D721Med (cell line): ENCODE results near the gene SCGB1D1.
"Not testable (repeated sequence)": the region's sequence is repeated elsewhere in the genome, so short reads cannot be mapped to it uniquely, and the experiment has no call there.

Experiments used
- DNase-seq: peaks from one replicate; pipeline ENCODE4 v3.0.0; 2011; ENCODE audit warnings: low spot score; ENCODE audit not compliant: insufficient read length
- FAIRE-seq: peaks from 2 replicates; lab custom pipeline; 2011; peaks lifted over from hg19 to GRCh38; lab: Jason Lieb, UNC
- TF ChIP-seq, protein P1 (sequence below): IDR thresholded peaks from 2 replicates; pipeline ENCODE4 v1.5.1; 2012; ENCODE audit warnings: mild to moderate bottlenecking, control low read depth; ENCODE audit not compliant: insufficient read depth; ENCODE audit errors: missing control alignments

Gene SCGB1D1

DNA sequence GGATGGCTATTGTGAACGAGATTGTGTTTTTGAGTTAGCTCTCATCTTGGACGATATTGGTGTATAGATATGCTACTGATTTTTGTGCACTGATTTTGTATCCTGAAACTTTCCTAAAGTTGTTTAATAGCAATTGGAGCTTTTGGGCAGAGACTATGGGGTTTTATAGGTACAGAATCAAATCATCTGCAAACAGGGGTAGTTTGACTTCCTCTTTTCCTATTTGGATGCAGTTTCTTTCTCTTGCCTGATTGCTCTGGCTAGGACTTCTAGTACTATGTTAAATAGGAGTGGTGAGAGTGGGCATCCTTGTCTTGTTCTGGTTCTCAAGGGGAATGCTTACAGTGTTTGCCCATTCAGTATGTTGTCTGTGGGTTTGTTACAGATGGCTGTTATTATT, 8.9 kb upstream of the SCGB1D1 start:
- TF ChIP-seq, protein P1, sequence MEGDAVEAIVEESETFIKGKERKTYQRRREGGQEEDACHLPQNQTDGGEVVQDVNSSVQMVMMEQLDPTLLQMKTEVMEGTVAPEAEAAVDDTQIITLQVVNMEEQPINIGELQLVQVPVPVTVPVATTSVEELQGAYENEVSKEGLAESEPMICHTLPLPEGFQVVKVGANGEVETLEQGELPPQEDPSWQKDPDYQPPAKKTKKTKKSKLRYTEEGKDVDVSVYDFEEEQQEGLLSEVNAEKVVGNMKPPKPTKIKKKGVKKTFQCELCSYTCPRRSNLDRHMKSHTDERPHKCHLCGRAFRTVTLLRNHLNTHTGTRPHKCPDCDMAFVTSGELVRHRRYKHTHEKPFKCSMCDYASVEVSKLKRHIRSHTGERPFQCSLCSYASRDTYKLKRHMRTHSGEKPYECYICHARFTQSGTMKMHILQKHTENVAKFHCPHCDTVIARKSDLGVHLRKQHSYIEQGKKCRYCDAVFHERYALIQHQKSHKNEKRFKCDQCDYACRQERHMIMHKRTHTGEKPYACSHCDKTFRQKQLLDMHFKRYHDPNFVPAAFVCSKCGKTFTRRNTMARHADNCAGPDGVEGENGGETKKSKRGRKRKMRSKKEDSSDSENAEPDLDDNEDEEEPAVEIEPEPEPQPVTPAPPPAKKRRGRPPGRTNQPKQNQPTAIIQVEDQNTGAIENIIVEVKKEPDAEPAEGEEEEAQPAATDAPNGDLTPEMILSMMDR: no peak
- DNase-seq (no peak), FAIRE-seq (no peak)

DNA sequence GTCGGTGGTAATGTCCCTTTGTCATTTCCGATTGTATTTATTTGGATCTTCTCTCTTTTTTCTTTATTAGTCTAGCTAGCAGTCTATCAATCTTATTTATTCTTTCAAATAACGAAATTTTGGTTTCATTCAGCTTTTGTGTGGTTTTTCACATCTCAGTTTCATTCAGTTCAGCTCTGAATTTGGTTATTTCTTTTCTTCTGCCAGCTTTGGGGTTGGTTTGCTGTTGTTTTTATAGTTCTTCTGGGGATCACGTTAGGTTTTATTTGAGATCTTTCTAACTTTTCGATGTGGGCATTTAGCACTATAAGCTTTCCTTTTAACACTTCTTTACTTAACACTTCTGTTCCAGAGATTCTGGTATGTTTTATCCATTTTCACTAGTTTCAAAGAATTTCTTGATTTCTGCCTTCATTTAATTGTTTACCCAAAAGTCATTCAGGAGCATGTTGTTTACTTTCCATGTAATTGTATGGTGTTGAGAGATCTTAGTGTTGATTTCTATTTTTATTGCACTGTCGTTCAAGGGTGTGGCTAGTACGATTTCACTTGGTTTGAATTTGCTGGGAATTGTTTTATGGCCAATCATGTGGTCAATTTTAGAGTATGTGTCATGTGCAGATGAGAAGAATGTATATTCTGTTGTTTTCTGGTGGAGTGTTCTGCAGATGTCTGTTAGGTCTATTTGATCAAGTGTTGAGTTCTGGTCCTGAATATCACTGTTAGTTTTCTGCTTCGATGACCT, 7.7 kb upstream of the SCGB1D1 start:
- TF ChIP-seq, protein P1: no peak
- DNase-seq (no peak), FAIRE-seq (no peak)

DNA sequence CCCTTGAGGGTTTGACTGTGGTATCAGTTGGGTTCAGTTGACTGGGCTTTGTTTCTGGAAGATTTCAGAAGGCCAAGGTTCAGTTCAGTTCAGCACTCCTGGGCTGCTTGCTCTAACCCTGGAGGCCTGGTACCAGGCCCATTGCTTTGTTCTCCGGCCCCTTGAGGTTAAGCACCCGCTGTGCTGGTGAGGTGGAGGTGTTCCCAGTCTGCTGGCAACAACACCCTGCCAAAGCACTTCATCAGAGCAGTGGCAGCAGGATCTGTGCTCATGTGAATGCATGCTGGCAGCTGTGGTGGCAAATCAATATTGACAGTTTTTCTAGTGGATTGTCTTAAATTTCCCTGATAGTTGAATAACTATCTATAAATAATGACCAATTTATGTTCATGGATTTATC, 3.8 kb upstream of the SCGB1D1 start:
- TF ChIP-seq, protein P1: no peak
- FAIRE-seq (no peak), DNase-seq (no peak)

DNA sequence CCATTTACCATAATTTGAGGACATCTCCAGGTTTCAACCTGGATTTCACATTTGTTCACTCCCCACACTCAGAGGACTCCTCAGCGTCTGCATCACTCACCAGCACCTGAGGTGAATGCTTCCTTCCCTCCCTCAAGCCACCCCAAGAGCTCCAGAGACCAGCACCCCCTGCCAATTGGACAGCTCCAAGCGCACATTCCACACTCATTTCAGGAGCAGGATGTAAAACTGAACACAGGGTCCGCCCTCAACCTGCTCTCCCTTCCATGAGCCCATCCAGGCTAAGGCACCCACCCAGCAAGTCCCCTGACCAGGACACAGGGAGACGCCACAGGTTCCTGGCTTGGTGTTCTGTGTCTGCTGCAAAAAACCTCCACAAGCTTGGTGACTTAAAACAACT, 3.9 kb downstream of the SCGB1D1 start:
- no peak for DNase-seq
- no peak for FAIRE-seq
- TF ChIP-seq, protein P1: no peak

DNA sequence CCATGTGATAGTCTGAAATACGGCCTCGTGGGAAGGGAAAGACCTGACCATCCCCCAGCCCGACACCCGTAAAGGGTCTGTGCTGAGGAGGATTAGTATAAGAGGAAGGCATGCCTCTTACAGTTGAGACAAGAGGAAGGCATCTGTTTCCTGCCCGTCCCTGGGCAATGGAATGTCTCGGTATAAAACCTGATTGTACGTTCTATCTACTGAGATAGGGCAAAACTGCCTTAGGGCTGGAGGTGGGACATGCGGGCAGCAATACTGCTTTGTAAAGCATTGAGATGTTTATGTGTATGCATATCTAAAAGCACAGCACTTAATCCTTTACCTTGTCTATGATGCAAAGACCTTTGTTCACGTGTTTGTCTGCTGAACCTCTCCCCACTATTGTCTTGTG, 5.0 kb downstream of the SCGB1D1 start:
- DNase-seq: not testable (repeated sequence)

DNA sequence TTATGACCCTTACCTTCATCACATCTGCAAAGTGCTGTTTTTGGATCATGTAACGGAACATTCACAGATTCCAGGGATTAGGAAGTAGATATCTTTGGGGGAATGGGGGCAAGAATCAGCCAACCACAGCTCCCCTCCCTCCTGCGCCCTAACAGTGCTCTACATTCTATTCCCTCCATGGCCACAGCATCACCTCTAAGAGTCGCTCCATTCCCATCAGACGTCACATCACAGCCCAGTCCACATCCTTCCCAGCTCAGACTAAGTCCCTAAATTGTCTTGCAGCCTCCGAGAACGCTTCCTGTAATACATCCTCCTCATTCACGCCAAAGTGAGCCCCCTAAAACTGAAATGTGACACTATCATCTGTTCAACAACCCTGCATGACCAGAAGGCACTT, 5.9 kb downstream of the SCGB1D1 start:
- TF ChIP-seq, protein P1: no peak
- FAIRE-seq (no peak), DNase-seq (no peak)

More for the DNA sequence above, 5.0 kb downstream of the SCGB1D1 start:
- not testable (repeated sequence) for FAIRE-seq

DNA sequence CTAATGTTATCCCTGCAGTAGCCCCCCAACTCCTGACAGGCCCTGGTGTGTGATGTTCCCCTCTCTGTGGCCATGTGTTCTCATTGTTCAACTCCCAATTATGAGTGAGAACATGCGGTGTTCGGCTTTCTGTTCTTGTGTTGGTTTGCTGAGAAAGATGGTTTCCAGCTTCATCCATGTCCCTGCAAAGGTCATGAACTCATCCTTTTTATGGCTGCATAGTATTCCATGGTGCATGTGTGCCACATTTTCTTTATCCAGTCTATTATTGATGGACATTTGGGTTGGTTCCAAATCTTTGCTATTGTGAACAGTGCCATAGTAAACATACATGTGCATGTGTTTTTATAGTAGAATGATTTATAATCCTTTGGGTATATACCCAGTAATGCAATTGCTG, 7.4 kb downstream of the SCGB1D1 start:
- FAIRE-seq, DNase-seq: not testable (repeated sequence)

DNA sequence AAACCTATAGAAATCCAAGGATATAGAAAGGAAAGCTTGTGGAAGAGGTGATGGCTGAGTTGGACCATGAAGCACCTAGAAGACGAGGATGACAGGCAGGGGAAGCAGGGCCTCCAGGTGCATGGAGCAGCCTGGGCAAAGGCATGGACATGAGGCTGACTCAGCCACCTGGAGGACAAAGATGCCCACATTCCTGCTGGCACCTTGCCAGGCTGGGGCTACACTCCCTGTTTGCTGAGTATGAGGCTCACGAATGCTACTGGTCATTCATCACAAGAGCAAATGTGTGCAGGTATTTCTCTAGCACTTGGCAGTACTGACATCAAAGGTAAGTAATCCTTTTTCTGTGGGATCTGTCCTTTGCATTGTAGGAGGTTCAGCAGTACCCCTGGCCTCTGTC, 11.4 kb downstream of the SCGB1D1 start:
- no peak for FAIRE-seq
- DNase-seq: no peak

More for the DNA sequence above, 11.4 kb downstream of the SCGB1D1 start:
- TF ChIP-seq, protein P1: no peak
